CD14-positive monocyte (primary cell): Measurements from ENCODE around the gene TSPAN32. TPM values are rescaled to one million over a fixed set of nuclear protein-coding genes. Genes with fewer than 3 reads are reported as not detected.

Experiments
- DNase-seq, 3 donors: peaks; one replicate each; pipeline ENCODE4 v3.0.0-alpha.2; 2011 to 2022
- H2AFZ ChIP-seq: 2 replicates; pipeline ENCODE4 v1.6.0; 2012; ENCODE audit warnings: mild to moderate bottlenecking, low read depth, low read length, inconsistent platforms; ENCODE audit not compliant: insufficient read depth, poor library complexity, severe bottlenecking
- H3K27ac ChIP-seq, 2 donors: 1 replicate in 1 of 2; 2 replicates in 1 of 2; pipeline ENCODE4 v1.5.1; 2012 to 2013; ENCODE audit warnings: low read length in 2 of 2, control low read depth in 1 of 2, inconsistent platforms in 1 of 2, low read depth in 1 of 2, mild to moderate bottlenecking in 1 of 2
- H3K27me3 ChIP-seq, 2 donors: one replicate each; pipeline versions ENCODE4 v1.6.0 to v1.6.1; 2011 to 2013; ENCODE audit warnings: low read length in 2 of 2; ENCODE audit not compliant: control insufficient read depth in 2 of 2, insufficient read depth in 2 of 2
- H3K36me3 ChIP-seq, 2 donors: replicated peaks in 1 of 2; 1 replicate in 1 of 2; 2 replicates in 1 of 2; pipeline versions ENCODE4 v1.5.1 to v1.6.1; 2012 to 2013; ENCODE audit warnings: low read length in 2 of 2, control low read depth in 1 of 2, inconsistent platforms in 1 of 2, mild to moderate bottlenecking in 1 of 2; ENCODE audit not compliant: insufficient read depth in 2 of 2, control insufficient read depth in 1 of 2
- H3K4me1 ChIP-seq, 2 donors: 1 replicate in 1 of 2; 2 replicates in 1 of 2; pipeline versions ENCODE4 v1.5.1 to v1.6.1; 2012 to 2013; ENCODE audit warnings: low read length in 2 of 2, control low read depth in 1 of 2, inconsistent platforms in 1 of 2, mild to moderate bottlenecking in 1 of 2, moderate library complexity in 1 of 2; ENCODE audit not compliant: insufficient read depth in 2 of 2, control insufficient read depth in 1 of 2
- H3K4me2 ChIP-seq: replicated peaks from 2 replicates; pipeline ENCODE3; 2012; ENCODE audit warnings: low read length, moderate library complexity, mild to moderate bottlenecking; ENCODE audit not compliant: poor library complexity, severe bottlenecking; ENCODE audit errors: extremely low read depth
- H3K4me3 ChIP-seq, 3 experiments: fragments of 200-600 bp in 1 of 3; sonication (generic) in 1 of 3; replicated peaks in 1 of 3; 1 replicate in 2 of 3; 2 replicates in 1 of 3; pipeline ENCODE4 v1.5.1; 2011 to 2013; ENCODE audit warnings: low read length in 3 of 3, mild to moderate bottlenecking in 3 of 3, control low read depth in 2 of 3, low read depth in 2 of 3, inconsistent platforms in 1 of 3, moderate library complexity in 1 of 3
- H3K79me2 ChIP-seq: 2 replicates; pipeline ENCODE4 v1.6.0; 2012; ENCODE audit warnings: mild to moderate bottlenecking, control low read depth, inconsistent platforms, low read length, moderate library complexity; ENCODE audit not compliant: insufficient read depth
- H3K9ac ChIP-seq: 2 replicates; pipeline ENCODE4 v1.6.0; 2017; ENCODE audit warnings: low read length, mild to moderate bottlenecking; ENCODE audit not compliant: insufficient read depth, poor library complexity, severe bottlenecking
- H3K9me3 ChIP-seq, 2 donors: replicated peaks in 1 of 2; 1 replicate in 1 of 2; 2 replicates in 1 of 2; pipeline versions ENCODE4 v1.5.1 to v1.6.1; 2012 to 2013; ENCODE audit warnings: low read length in 2 of 2, control low read depth in 1 of 2; ENCODE audit not compliant: control insufficient read depth in 1 of 2, insufficient read depth in 1 of 2
- H4K20me1 ChIP-seq: 2 replicates; pipeline ENCODE4 v1.6.0; 2012; ENCODE audit warnings: mild to moderate bottlenecking, low read length, control low read depth, moderate library complexity; ENCODE audit not compliant: insufficient read depth
- H3K27ac Mint-ChIP-seq, 7 donors: one replicate each; pipeline ENCODE4 v1.8.0; 2020; ENCODE audit warnings: mild to moderate bottlenecking in 7 of 7, mixed read lengths in 7 of 7, moderate library complexity in 6 of 7, inconsistent platforms in 2 of 7
- H3K27me3 Mint-ChIP-seq, 3 donors: one replicate each; pipeline ENCODE4 v1.8.0; 2021 to 2022; ENCODE audit warnings: low read depth in 3 of 3, mild to moderate bottlenecking in 3 of 3, mixed read lengths in 3 of 3, moderate library complexity in 3 of 3, inconsistent platforms in 1 of 3
- H3K36me3 Mint-ChIP-seq, 2 donors: one replicate each; pipeline ENCODE4 v1.8.0; 2020; ENCODE audit warnings: mixed read lengths in 2 of 2, inconsistent platforms in 1 of 2, mild to moderate bottlenecking in 1 of 2
- H3K4me1 Mint-ChIP-seq: one replicate; pipeline ENCODE4 v1.8.0; 2020; ENCODE audit warnings: mild to moderate bottlenecking, mixed read lengths
- H3K4me3 Mint-ChIP-seq, 2 donors: one replicate each; pipeline ENCODE4 v1.8.0; 2020; ENCODE audit warnings: mild to moderate bottlenecking in 2 of 2, mixed read lengths in 2 of 2, moderate library complexity in 1 of 2
- H3K9me3 Mint-ChIP-seq, 7 donors: one replicate each; pipeline ENCODE4 v1.8.0; 2020 to 2022; ENCODE audit warnings: mixed read lengths in 7 of 7, mild to moderate bottlenecking in 6 of 7, moderate library complexity in 6 of 7, inconsistent platforms in 2 of 7
- CTCF ChIP-seq: fragments of 200-600 bp; IDR thresholded peaks from one replicate; pipeline ENCODE4 v1.8.0; 2022; ENCODE audit warnings: antibody characterized with exemption, mild to moderate bottlenecking
- WGBS: methylation state at CpG from one replicate; pipeline ENCODE4 v1.1.5; 2013; ENCODE audit warnings: missing lambda C conversion rate; ENCODE audit not compliant: insufficient coverage; 5-methylcytosine and 5-hydroxymethylcytosine counted together
- intact Hi-C, 2 donors: fragments of 100-400 bp; cut with micrococcal nuclease; formaldehyde crosslinking; loops; one replicate each; pipeline versions ENCODE4 v1.15.0 to v1.15.1; 2023
- polyA plus RNA-seq, 3 donors: library from polyadenylated mRNA; depleted of rRNA in 1 of 3; unstranded in 2 of 3; stranded (reverse) in 1 of 3; fragments of 300-500 nt in 2 of 3; fragments of >200 nt in 1 of 3; fragmentation: Illumina TruSeq in 2 of 3; gene quantifications; 1 replicate in 2 of 3; 2 replicates in 1 of 3; pipeline ENCODE4 v1.2.3, GENCODE V29; 2012 to 2021

Gene TSPAN32
- polyA plus RNA-seq, 3 donors: 34.8 to 136 (median 82.5) TPM

- no peaks in the 10 kb centered on the region for H3K79me2 ChIP-seq
- TF ChIP-seq CTCF: no peak
- no peak overlapping the region for H3K4me2 ChIP-seq
- Mint-ChIP-seq H3K27ac (no peak overlapping the region), H3K4me3 (no peak overlapping the region), H3K4me1 (peaks cover 6% of the 10 kb centered on the region), H3K9me3 (no peaks in the 10 kb centered on the region), H3K36me3 (peaks cover 0 to 2% of the 10 kb centered on the region in 2 donors), H3K27me3 (peaks cover 1 to 11% (median 2%) of the 10 kb centered on the region in 3 donors)
- H3K4me1 ChIP-seq: peaks cover 4 to 6% of the 10 kb centered on the region in 2 donors
- no peaks in the 10 kb centered on the region for H3K27me3 ChIP-seq
- no peak overlapping the region for H3K4me3 ChIP-seq
- no peak overlapping the region for H3K27ac ChIP-seq
- H3K9me3 ChIP-seq: no peaks in the 10 kb centered on the region
- no peak overlapping the region for H3K9ac ChIP-seq
- no peaks in the 10 kb centered on the region for H4K20me1 ChIP-seq
- 85% methylated on average over 8 of the region's 12 CpGs for WGBS
- H3K36me3 ChIP-seq: no peaks in the 10 kb centered on the region
- no peak for DNase-seq
- no peak overlapping the region for H2AFZ ChIP-seq
- intact Hi-C loops: no loop called here
These were observed 41.8 kb upstream of the TSPAN32 start for GRCh38 chr11:2259897-2260451.

DNA sequence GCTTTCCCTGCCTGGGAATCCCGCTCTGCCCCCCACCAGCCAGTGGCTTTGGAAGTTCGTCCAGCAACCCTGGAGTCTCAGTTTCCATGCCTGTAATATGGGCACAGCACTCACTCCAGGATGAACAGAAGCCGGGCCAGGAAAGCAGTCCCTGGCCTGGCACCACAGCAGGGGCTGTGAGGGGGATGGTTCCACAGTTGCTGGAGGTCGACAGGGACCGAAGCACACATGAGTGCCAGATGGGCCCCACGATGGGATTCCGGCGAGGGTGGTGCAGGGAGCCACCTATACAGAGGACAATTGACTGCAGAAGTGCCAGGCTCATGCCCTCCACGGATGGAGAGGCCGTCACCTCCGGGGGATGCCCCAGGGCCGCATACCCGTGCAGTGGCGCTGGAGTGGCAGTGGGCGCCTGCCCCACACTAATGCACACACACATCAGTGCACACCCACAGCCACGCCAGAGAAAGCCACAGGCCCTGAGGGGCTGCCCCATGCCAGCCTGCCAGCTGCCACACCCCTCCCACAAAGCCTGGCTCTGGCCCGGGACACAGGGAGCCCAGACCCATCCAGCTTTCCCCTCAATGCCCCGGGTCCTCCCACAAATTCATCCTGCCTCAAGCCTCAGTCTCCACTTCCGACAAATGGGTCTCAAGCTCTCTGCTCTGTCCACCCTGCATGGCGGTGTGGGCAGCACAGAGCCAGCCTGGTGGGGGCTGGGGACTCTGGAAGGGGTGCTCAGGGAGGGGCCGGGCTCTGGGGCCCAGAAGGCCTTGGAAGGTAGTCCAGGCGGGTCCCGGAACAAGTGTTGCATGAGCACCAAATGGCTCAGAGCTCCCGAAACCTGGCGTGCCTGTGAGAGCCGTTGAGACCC lies 41.1 kb upstream of the TSPAN32 start:
- Mint-ChIP-seq H3K9me3 (no peaks in the 10 kb centered on the region), H3K36me3 (peaks cover 0 to 2% of the 10 kb centered on the region in 2 donors), H3K4me1 (peaks cover 13% of the 10 kb centered on the region), H3K27ac (peak overlapping the region in 1 of 7 donors; percentile 2), H3K4me3 (no peak overlapping the region), H3K27me3 (peaks cover 1 to 11% (median 2%) of the 10 kb centered on the region in 3 donors)
- DNase-seq: no peak
- Histone ChIP-seq H3K4me3 (no peak overlapping the region), H3K4me2 (no peak overlapping the region), H3K36me3 (no peaks in the 10 kb centered on the region), H2AFZ (no peak overlapping the region), H3K27me3 (no peaks in the 10 kb centered on the region), H3K4me1 (peaks cover 12 to 13% of the 10 kb centered on the region in 2 donors), H3K9me3 (no peaks in the 10 kb centered on the region), H3K79me2 (no peaks in the 10 kb centered on the region), H3K27ac (no peak overlapping the region), H4K20me1 (no peaks in the 10 kb centered on the region), H3K9ac (no peak overlapping the region)
- no peak for TF ChIP-seq CTCF
- 94% methylated on average over 24 of the region's 26 CpGs for WGBS
- intact Hi-C loops: no loop called here
